SK-N-SH treated with all-trans-retinoic acid at 6 μM for 48 hours (cell line): ENCODE results near the gene FNDC7.

Source experiments
- CREB5 ChIP-seq: fragments of 250-450 bp; sonication (Bioruptor Pico); IDR thresholded peaks from 2 replicates; pipeline ENCODE4 v1.5.1; 2020; ENCODE audit warnings: low read depth, mild to moderate bottlenecking, moderate library complexity
- TCF4 ChIP-seq: fragments of 250-450 bp; sonication (Bioruptor Pico); IDR thresholded peaks from 2 replicates; pipeline ENCODE4 v1.8.0; 2021; ENCODE audit warnings: mild to moderate bottlenecking, moderate library complexity, borderline replicate concordance
- TOX ChIP-seq: fragments of 250-450 bp; sonication (Bioruptor Pico); IDR thresholded peaks from 2 replicates; pipeline ENCODE4 v1.8.0; 2021; ENCODE audit warnings: mild to moderate bottlenecking, moderate library complexity, borderline replicate concordance
- ZFP30 ChIP-seq: fragments of 450-650 bp; formaldehyde crosslinking; IDR thresholded peaks from 2 replicates; pipeline ENCODE4 v1.5.0; 2022; ENCODE audit warnings: mild to moderate bottlenecking, moderate library complexity

GRCh38 chr1:108785880-108786279, 73.2 kb downstream of the FNDC7 start:
- TF ChIP-seq TCF4 (CRISPR knock-in tag) (no peak), TOX (CRISPR knock-in tag) (no peak), CREB5 (CRISPR knock-in tag) (no peak), ZFP30 (CRISPR knock-in tag) (no peak)
